ENCODE data around the gene CSAG1.
"Not testable (repeated sequence)": the region's sequence is repeated elsewhere in the genome, so short reads cannot be mapped to it uniquely, and the experiment has no call there.

- TF ChIP-seq CTCF (IDR thresholded peaks at IDR 0.05); EZH2 (IDR thresholded peaks at IDR 0.05; ENCODE audit: borderline replicate concordance, insufficient read depth, low read depth, low read length, poor library complexity, severe bottlenecking): not testable (repeated sequence)
Observed at GRCh38 chrX:152759544-152759943, 26.0 kb upstream of the CSAG1 start.
